GM12873 (cell line): ENCODE data around the gene FLNA.
A peak's percentile ranks its signal among the peaks of the same experiment; 100 is the strongest.

ENCODE experiments used
- TF ChIP-seq, protein P1 (sequence below): IDR thresholded peaks from 2 replicates; pipeline ENCODE4 v1.5.1; 2012; ENCODE audit warnings: low read depth, mild to moderate bottlenecking, moderate library complexity, low read length, control low read depth; ENCODE audit not compliant: insufficient read depth; ENCODE audit errors: missing control alignments

FLNA gene

GRCh38 chrX:154401918-154402621 lies 27.6 kb upstream of the FLNA start:
- TF ChIP-seq, protein P1, sequence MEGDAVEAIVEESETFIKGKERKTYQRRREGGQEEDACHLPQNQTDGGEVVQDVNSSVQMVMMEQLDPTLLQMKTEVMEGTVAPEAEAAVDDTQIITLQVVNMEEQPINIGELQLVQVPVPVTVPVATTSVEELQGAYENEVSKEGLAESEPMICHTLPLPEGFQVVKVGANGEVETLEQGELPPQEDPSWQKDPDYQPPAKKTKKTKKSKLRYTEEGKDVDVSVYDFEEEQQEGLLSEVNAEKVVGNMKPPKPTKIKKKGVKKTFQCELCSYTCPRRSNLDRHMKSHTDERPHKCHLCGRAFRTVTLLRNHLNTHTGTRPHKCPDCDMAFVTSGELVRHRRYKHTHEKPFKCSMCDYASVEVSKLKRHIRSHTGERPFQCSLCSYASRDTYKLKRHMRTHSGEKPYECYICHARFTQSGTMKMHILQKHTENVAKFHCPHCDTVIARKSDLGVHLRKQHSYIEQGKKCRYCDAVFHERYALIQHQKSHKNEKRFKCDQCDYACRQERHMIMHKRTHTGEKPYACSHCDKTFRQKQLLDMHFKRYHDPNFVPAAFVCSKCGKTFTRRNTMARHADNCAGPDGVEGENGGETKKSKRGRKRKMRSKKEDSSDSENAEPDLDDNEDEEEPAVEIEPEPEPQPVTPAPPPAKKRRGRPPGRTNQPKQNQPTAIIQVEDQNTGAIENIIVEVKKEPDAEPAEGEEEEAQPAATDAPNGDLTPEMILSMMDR, result no peak

DNA sequence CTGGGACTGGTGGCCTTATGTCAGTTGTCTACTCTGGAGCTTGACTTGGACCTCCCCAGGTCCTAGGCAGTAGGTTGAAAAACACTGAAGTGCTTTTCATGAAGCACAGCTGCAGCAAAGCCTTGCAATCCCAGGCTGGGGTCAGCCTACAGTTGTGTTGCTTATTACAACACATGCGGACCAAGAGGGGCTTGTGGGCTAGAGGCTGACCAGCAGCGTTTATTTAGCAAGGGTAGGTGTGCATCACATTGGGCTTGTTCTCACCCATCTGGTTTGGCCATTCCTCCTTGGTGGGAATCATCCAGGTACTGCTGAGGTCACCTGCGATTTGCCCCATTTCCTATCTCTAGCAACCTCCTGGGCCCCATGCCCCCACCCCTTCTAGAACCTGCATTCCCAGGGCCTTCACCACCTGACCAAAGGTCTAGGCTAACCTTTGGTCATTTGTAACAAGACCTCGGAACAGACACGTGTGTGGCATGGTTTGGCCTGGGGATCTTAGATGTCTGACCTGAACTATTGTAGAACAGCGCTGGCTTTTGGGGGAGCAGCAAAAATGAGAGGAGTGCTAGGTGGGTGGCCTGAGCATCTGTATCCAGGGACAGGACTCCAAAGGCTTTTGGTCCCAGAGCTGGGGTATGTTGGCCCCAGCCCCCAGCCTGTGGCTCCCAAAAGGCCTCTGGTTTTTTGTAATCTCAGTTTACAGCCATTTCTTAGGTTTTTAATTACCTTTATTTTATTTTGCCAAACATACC lies 26.8 kb upstream of the FLNA start:
- TF ChIP-seq, protein P1, result no peak

DNA sequence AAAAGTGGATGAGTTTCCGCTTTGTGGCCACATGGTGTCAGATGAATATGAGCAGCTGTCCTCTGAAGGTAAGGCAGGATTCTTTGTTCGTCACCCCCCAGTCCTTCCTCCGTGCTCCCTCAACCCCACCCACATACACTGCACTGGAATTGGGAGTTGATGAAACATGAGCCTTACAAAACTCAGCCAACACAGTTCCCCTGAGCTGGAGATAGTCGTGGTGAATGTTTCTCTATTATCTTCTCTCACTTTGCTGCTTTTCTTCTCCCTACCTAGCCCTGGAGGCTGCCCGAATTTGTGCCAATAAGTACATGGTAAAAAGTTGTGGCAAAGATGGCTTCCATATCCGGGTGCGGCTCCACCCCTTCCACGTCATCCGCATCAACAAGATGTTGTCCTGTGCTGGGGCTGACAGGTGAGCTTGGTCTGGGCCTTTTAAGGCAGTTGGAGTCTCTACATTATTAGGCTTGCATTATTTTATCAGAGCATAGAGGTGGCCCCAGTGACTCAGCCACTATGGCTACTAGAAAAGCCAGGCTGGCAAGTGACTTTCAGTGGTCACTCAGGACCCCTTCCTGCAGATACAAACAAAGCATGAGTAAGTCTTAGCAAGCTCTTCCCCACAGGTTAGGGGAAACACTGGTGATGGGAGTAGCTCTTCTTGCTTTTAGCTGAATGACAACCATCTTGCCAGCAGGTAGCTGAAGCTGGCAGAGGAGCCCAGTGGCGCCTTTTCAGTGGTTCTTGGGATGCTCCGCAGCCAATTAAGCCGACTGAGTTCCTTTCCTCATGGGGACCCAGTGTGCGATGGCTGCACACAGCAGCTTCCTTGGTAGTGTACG lies 25.3 kb upstream of the FLNA start:
- TF ChIP-seq, protein P1, result no peak

GRCh38 chrX:154398668-154399526 lies 24.5 kb upstream of the FLNA start:
- TF ChIP-seq, protein P1, result peak; percentile 72

DNA sequence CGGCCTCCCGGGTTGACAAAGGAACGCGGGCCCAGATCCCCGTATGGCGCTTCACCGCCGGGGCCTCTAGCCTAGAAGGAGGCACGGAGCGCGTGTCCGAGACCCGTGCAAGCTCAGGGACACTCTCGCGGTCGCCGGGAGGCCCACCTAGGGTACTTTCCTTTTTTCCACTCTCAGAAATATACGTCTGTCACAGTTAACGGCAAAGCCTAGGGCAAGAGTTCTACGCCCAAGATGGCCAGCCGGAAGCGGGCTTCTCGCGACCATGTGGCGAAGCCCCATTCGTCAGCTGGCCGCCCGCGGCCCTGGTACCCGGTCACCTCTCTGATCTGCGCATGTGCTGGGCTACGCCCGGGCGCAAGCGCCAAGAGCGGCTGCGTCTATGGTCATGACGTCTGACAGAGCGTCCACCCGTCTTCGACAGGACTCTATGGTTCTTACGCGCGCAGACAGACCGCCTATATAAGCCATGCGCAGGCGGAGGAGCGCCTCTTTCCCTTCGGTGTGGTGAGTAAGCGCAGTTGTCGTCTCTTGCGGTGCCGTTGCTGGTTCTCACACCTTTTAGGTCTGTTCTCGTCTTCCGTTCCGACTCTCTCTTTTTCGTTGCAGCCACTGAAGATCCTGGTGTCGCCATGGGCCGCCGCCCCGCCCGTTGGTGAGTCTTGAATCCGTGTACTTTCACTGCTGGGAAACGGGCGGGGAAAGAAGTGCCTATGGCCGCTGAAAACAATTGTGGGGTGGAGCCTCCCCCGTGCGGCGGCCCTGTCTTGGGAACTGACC lies 23.6 kb upstream of the FLNA start, which contains the start of gene RPL10:
RPL10 (plus strand) TSS at position 490 of the 780 bp plus-strand sequence; CDS start at position 633, 143 bp downstream.
- TF ChIP-seq, protein P1, result no peak
